K562 (cell line): ENCODE data around the gene RNPEPL1. TPM values are rescaled to one million over a fixed set of nuclear protein-coding genes. Genes with fewer than 3 reads are reported as not detected.

Experiments
- BCLAF1 ChIP-seq, 2 experiments: fragments of 450-650 bp in 1 of 2; IDR thresholded peaks; 2 replicates each; pipeline ENCODE4 v1.6.1; 2011 to 2017; ENCODE audit warnings: low read depth in 2 of 2, antibody characterized with exemption in 1 of 2, borderline replicate concordance in 1 of 2, low read length in 1 of 2, mild to moderate bottlenecking in 1 of 2, mixed read lengths in 1 of 2; ENCODE audit not compliant: control insufficient read depth in 1 of 2
- CBFA2T3 ChIP-seq: fragments of 450-650 bp; IDR thresholded peaks from 2 replicates; pipeline ENCODE4 v1.6.1; 2017
- CBX3 ChIP-seq, 2 experiments: IDR thresholded peaks; 1 replicate in 1 of 2; 2 replicates in 1 of 2; pipeline ENCODE4 v1.6.1; 2012; ENCODE audit warnings: inconsistent platforms in 2 of 2, low read length in 2 of 2, borderline replicate concordance in 1 of 2, control low read depth in 1 of 2
- CREM ChIP-seq: IDR thresholded peaks from 2 replicates; pipeline ENCODE4 v1.6.1; 2014; ENCODE audit warnings: antibody characterized with exemption, low read depth
- E4F1 ChIP-seq: fragments of 250-450 bp; sonication (Bioruptor Pico); IDR thresholded peaks from 2 replicates; pipeline ENCODE4 v1.5.0; 2021; ENCODE audit warnings: mild to moderate bottlenecking, borderline replicate concordance
- HDAC3 ChIP-seq: fragments of 450-650 bp; IDR thresholded peaks from 2 replicates; pipeline ENCODE4 v1.6.1; 2018; ENCODE audit warnings: borderline replicate concordance, mild to moderate bottlenecking, moderate library complexity; ENCODE audit not compliant: partially characterized antibody
- KLF13 ChIP-seq: fragments of 450-650 bp; IDR thresholded peaks from 2 replicates; pipeline ENCODE4 v1.6.1; 2016; ENCODE audit warnings: missing genetic modification characterization, low read depth, mild to moderate bottlenecking, missing compliant biosample characterization, moderate library complexity, borderline replicate concordance
- L3MBTL2 ChIP-seq: fragments of 450-650 bp; IDR thresholded peaks from 2 replicates; pipeline ENCODE4 v1.6.1; 2016; ENCODE audit warnings: mild to moderate bottlenecking, moderate library complexity
- MYC ChIP-seq, 2 experiments: fragments of 250-450 bp in 1 of 2; sonication (Bioruptor Pico) in 1 of 2; IDR thresholded peaks; 2 replicates each; pipeline versions ENCODE4 v1.5.1 to v1.6.1; 2012 to 2021; ENCODE audit warnings: low read depth in 2 of 2, borderline replicate concordance in 1 of 2, improper control_type of control experiment in 1 of 2, low read length in 1 of 2, mild to moderate bottlenecking in 1 of 2, moderate library complexity in 1 of 2
- MYNN ChIP-seq, 2 experiments: sonication (generic); formaldehyde crosslinking in 1 of 2; IDR thresholded peaks; 2 replicates each; pipeline versions ENCODE4 v1.5.0 to v1.6.1; 2016 to 2020; ENCODE audit warnings: antibody characterized with exemption in 1 of 2, missing genetic modification reagents in 1 of 2
- POLR2A ChIP-seq: fragments of 450-650 bp; conservative IDR thresholded peaks from 2 replicates; pipeline ENCODE4 v1.6.1; 2016
- PURB ChIP-seq: sonication (generic); formaldehyde crosslinking; IDR thresholded peaks from 2 replicates; pipeline ENCODE4 v1.9.0; 2021; ENCODE audit warnings: low read depth, mild to moderate bottlenecking, missing genetic modification reagents
- SRF ChIP-seq, 2 experiments: fragments of 250-450, 450-650 bp in 1 of 2; sonication (Bioruptor Pico) in 1 of 2; sonication (generic) in 1 of 2; formaldehyde crosslinking; IDR thresholded peaks; 2 replicates each; pipeline versions ENCODE4 v1.5.0 to v1.5.1; 2020 to 2022; ENCODE audit warnings: mild to moderate bottlenecking in 1 of 2, missing genetic modification reagents in 1 of 2
- ZNF444 ChIP-seq: fragments of 250-450 bp; sonication (Bioruptor Pico); IDR thresholded peaks from 2 replicates; pipeline ENCODE4 v1.4.0; 2020; ENCODE audit warnings: mild to moderate bottlenecking, moderate library complexity
- ZNF589 ChIP-seq: fragments of 200-800 bp; sonication (Bioruptor generic); IDR thresholded peaks from 2 replicates; pipeline ENCODE4 v1.6.1; 2016; ENCODE audit warnings: low read depth, missing genetic modification characterization, missing compliant biosample characterization
- ZNF75A ChIP-seq: fragments of 450-650 bp; formaldehyde crosslinking; IDR thresholded peaks from 2 replicates; pipeline ENCODE4 v1.4.0; 2020; ENCODE audit warnings: mild to moderate bottlenecking
- polyA plus RNA-seq, 8 experiments: library from polyadenylated mRNA; depleted of rRNA in 4 of 8; stranded (reverse) in 5 of 8; unstranded in 3 of 8; fragments of >200 nt; fragmentation: Nextera tagmentation in 2 of 8; fragmentation: Illumina TruSeq in 1 of 8; extraction: Ambion mirVana in 2 of 8; extraction: Trizol in 1 of 8; gene quantifications; 2 replicates each; pipeline versions ENCODE4 v1.2.1 to v1.2.3, GENCODE V29; 2011 to 2014; ENCODE audit warnings: inconsistent platforms in 1 of 8, missing spikeins in 1 of 8
- total RNA-seq, 7 experiments: library from RNA; depleted of rRNA in 6 of 7; stranded (reverse); fragments of >200 nt in 6 of 7; fragmentation: Illumina TruSeq in 2 of 7; extraction: Trizol in 2 of 7; gene quantifications; 2 replicates each; pipeline versions ENCODE4 v1.2.1 to v1.2.3, GENCODE V29; 2011 to 2021; ENCODE audit warnings: low replicate concordance in 1 of 7
- TF ChIP-seq, protein P1 (sequence below): fragments of 450-650 bp; IDR thresholded peaks from 2 replicates; pipeline ENCODE4 v1.6.1; 2014; ENCODE audit warnings: low read depth, mild to moderate bottlenecking, moderate library complexity, borderline replicate concordance
- TF ChIP-seq, protein P2 (sequence below): fragments of 450-650 bp; IDR thresholded peaks from one replicate; pipeline ENCODE4 v1.6.1; 2018; ENCODE audit warnings: mild to moderate bottlenecking, moderate library complexity; ENCODE audit not compliant: partially characterized antibody

RNPEPL1 gene
- total and polyA plus RNA-seq, 9 of the 15 experiments (the other 6 are each of a cell fraction or from before 2014, with no cell fraction given) = 0.07 to 38.7 (median 5.6) TPM

GRCh38 chr2:240584486-240585031, 16.3 kb downstream of the RNPEPL1 start (continued):
- TF ChIP-seq HDAC3 (no peak), MYNN (IDR thresholded peaks at IDR 0.05) (0 out of 2 replicates have a peak, but pooled peaks have one; percentile 22), MYNN (CRISPR knock-in tag; IDR thresholded peaks at IDR 0.05) (no peak), CBFA2T3 (peak; percentile 64), ZNF589 (0 out of 2 replicates have a peak, but pooled peaks have one; percentile 24), SRF (CRISPR knock-in tag; IDR thresholded peaks at IDR 0.05) (peak in 1 of 2 experiments; percentile 79; a peak in 1 of 4 replicates), MYC (IDR thresholded peaks at IDR 0.05; ENCODE audit: low read depth, low read length) (peak; percentile 73; the same call in 1 of the 2 replicates), MYC (CRISPR knock-in tag; IDR thresholded peaks at IDR 0.05; ENCODE audit: borderline replicate concordance, low read depth) (no peak), CBX3 (IDR thresholded peaks at IDR 0.05; ENCODE audit: borderline replicate concordance in 1 of 2, low read length in 2 of 2) (peak in 1 of 2 experiments; percentile 50; a peak in 1 of 3 replicates), BCLAF1 (IDR thresholded peaks at IDR 0.05; ENCODE audit: borderline replicate concordance in 1 of 2, control insufficient read depth in 1 of 2, low read depth in 2 of 2, low read length in 1 of 2) (no peak), E4F1 (CRISPR knock-in tag) (no peak), PURB (no peak), CREM (peak; percentile 58), ZNF75A (CRISPR knock-in tag) (no peak), KLF13 (tag) (no peak), POLR2A (peak; percentile 58; the same call in 1 of the 2 replicates), ZNF444 (CRISPR knock-in tag) (no peak), L3MBTL2 (peak; percentile 93)
- TF ChIP-seq, protein P1, sequence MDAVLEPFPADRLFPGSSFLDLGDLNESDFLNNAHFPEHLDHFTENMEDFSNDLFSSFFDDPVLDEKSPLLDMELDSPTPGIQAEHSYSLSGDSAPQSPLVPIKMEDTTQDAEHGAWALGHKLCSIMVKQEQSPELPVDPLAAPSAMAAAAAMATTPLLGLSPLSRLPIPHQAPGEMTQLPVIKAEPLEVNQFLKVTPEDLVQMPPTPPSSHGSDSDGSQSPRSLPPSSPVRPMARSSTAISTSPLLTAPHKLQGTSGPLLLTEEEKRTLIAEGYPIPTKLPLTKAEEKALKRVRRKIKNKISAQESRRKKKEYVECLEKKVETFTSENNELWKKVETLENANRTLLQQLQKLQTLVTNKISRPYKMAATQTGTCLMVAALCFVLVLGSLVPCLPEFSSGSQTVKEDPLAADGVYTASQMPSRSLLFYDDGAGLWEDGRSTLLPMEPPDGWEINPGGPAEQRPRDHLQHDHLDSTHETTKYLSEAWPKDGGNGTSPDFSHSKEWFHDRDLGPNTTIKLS = peak; percentile 80; the same call in 1 of the 2 replicates
- TF ChIP-seq, protein P2, sequence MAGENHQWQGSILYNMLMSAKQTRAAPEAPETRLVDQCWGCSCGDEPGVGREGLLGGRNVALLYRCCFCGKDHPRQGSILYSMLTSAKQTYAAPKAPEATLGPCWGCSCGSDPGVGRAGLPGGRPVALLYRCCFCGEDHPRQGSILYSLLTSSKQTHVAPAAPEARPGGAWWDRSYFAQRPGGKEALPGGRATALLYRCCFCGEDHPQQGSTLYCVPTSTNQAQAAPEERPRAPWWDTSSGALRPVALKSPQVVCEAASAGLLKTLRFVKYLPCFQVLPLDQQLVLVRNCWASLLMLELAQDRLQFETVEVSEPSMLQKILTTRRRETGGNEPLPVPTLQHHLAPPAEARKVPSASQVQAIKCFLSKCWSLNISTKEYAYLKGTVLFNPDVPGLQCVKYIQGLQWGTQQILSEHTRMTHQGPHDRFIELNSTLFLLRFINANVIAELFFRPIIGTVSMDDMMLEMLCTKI = no peak
